ENCODE measurements around the gene NCBP3.

DNA sequence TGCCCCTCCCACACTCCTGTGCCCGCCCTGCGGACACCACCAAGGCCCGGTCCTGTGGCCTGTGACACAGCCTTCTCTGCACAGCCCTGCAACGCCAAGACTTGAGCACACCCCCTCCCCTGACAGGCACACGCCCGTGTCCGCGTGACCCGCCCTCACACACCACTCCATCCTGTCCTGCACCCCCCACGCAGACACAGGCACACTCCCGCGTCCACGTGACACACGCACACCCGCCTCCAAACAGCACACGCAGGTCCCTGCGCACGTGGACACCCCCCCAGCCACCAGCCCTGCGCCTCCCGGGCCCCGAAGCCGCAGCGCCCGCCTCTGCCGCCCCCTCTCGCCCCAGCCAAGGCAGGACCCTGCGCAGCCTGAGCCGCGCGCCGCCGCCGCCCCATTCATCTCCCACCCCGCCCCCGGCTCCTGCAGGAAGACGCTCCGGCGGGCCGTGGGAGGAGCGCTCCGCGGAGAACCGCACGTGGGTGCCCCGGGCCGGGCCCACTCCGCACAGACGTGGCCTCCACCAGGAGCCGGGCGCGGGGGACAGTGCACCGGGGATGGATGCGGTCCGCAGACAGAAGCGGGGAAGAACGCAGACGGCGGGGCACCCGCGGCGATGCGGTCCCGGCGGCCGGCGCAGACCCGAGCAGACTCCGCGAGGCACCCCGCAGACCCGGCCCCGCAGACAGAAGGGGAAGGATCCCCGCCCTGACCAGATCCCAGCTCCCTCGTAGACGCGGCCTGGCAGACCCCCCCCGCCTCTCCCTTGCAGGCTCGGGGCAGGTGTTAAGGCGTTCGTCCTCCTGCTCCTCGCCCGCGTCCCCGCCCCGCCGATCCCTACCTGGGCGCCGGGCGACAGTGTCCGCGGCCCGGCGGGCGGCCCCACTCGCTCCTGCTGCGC is 46.3 kb upstream of the NCBP3 start:
- TF ChIP-seq, protein P1, sequence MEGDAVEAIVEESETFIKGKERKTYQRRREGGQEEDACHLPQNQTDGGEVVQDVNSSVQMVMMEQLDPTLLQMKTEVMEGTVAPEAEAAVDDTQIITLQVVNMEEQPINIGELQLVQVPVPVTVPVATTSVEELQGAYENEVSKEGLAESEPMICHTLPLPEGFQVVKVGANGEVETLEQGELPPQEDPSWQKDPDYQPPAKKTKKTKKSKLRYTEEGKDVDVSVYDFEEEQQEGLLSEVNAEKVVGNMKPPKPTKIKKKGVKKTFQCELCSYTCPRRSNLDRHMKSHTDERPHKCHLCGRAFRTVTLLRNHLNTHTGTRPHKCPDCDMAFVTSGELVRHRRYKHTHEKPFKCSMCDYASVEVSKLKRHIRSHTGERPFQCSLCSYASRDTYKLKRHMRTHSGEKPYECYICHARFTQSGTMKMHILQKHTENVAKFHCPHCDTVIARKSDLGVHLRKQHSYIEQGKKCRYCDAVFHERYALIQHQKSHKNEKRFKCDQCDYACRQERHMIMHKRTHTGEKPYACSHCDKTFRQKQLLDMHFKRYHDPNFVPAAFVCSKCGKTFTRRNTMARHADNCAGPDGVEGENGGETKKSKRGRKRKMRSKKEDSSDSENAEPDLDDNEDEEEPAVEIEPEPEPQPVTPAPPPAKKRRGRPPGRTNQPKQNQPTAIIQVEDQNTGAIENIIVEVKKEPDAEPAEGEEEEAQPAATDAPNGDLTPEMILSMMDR (conservative IDR thresholded peaks at IDR 0.05): no peak
- TF ChIP-seq EZH2 (IDR thresholded peaks at IDR 0.05; ENCODE audit: low read depth): no peak
